ENCODE results near the gene MUSTN1.

The MUSTN1 gene

DNA sequence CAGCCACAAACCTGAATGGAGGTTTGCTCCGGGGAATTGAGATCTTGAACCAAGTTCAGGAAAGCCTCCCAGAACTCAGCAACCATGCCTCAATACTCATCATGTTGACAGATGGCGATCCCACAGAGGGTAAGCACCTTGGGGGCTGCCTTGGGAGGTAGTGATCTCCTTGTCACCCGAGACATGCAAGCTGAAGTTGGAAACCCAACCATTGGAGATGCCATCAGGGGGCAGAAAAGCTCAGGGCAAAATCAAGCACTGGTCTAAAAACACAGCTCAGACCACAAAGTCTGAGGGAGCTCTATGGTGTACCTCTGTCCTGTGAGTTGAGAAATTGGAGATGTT lies 51.6 kb downstream of the MUSTN1 start:
- H3K4me3 Mint-ChIP-seq: no peak overlapping the region
- DNase-seq (no peak), ATAC-seq (no peak)

More for the DNA sequence above, 51.6 kb downstream of the MUSTN1 start:
- H3K27me3 Mint-ChIP-seq: peaks cover 2% of the 10 kb centered on the region
- H3K4me1 Mint-ChIP-seq: no peaks in the 10 kb centered on the region
- H3K27ac Mint-ChIP-seq: no peak overlapping the region
- no peaks in the 10 kb centered on the region for H3K36me3 Mint-ChIP-seq (ENCODE audit: low read depth)
- no peaks in the 10 kb centered on the region for H3K9me3 Mint-ChIP-seq

Data from activated naive CD8-positive, alpha-beta T cell treated with anti-CD3 and anti-CD28 coated beads, Interleukin-2, amount 50 U/mL, for 24 hours (primary cell).